Fibroblast of the conjunctiva (primary cell): ENCODE measurements around the gene RBM7.

ENCODE experiments used
- DNase-seq: peaks from one replicate; pipeline ENCODE4 v3.0.0-alpha.2; 2010; ENCODE audit warnings: low read depth

Gene RBM7

GRCh38 chr11:114448749-114449482 is 48.5 kb downstream of the RBM7 start:
- DNase-seq = no peak

GRCh38 chr11:114449845-114450244 is 49.4 kb downstream of the RBM7 start:
- DNase-seq = no peak

GRCh38 chr11:114452399-114452798 is 51.9 kb downstream of the RBM7 start:
- DNase-seq = no peak
